GM12864 (cell line): ENCODE results near the gene CHRNA9.

Experiments
- DNase-seq: peaks from one replicate; pipeline ENCODE4 v3.0.0-alpha.2; 2011; ENCODE audit warnings: low read depth
- H3K4me3 ChIP-seq: 2 replicates; pipeline ENCODE4 v1.5.1; 2011; ENCODE audit warnings: mild to moderate bottlenecking, low read depth, low read length, control low read depth
- CTCF ChIP-seq: IDR thresholded peaks from 2 replicates; pipeline ENCODE4 v1.5.1; 2011; ENCODE audit warnings: low read depth, mild to moderate bottlenecking, moderate library complexity, low read length, control low read depth, inconsistent platforms; ENCODE audit errors: missing control alignments

CHRNA9 gene

GRCh38 chr4:40310225-40310624 is 24.9 kb upstream of the CHRNA9 start:
- no peak for TF ChIP-seq CTCF
- H3K4me3 ChIP-seq: no peak overlapping the region
- no peak for DNase-seq

- no peak for DNase-seq
- no peak for TF ChIP-seq CTCF
- no peak overlapping the region for H3K4me3 ChIP-seq
Measured at GRCh38 chr4:40311811-40312346, 23.3 kb upstream of the CHRNA9 start.

- no peak for TF ChIP-seq CTCF
- DNase-seq: no peak
- no peak overlapping the region for H3K4me3 ChIP-seq
Measured at GRCh38 chr4:40314951-40315350, 20.2 kb upstream of the CHRNA9 start.

- TF ChIP-seq CTCF: no peak
- no peak for DNase-seq
- H3K4me3 ChIP-seq: no peak overlapping the region; the same call in 1 of the 2 replicates
Measured at GRCh38 chr4:40316333-40316781, 18.8 kb upstream of the CHRNA9 start.

- DNase-seq: peak; percentile 65
Measured at GRCh38 chr4:40316782-40317635, 18.1 kb upstream of the CHRNA9 start.

GRCh38 chr4:40317916-40318658 is 17.0 kb upstream of the CHRNA9 start:
- no peak for DNase-seq
- TF ChIP-seq CTCF: no peak
- H3K4me3 ChIP-seq: no peak overlapping the region

More at GRCh38 chr4:40316782-40317635, 18.1 kb upstream of the CHRNA9 start:
- TF ChIP-seq CTCF: peak; percentile 84
- H3K4me3 ChIP-seq: peak overlapping the region; percentile 20
